ENCODE measurements around the gene CENPT. TPM values are rescaled to one million over a fixed set of nuclear protein-coding genes. Genes with fewer than 3 reads are reported as not detected.
"Not testable (repeated sequence)": the region's sequence is repeated elsewhere in the genome, so short reads cannot be mapped to it uniquely, and the experiment has no call there.

The CENPT gene
- polyA plus RNA-seq, 1 donor, result 51.7 TPM

GRCh38 chr16:67846320-67847063 is 1.0 kb downstream of the CENPT start, which contains the start of gene NUTF2:
TSS of gene NUTF2 (plus strand) at chr16:67846933. CDS start at chr16:67865131, 18,198 bp downstream.
- DNase-seq, result peak; percentile 97

- DNase-seq, result no peak
Measured at GRCh38 chr16:67846063-67846319, 1.5 kb downstream of the CENPT start.

- DNase-seq, result no peak
Measured at GRCh38 chr16:67845291-67846062, 2.0 kb downstream of the CENPT start.

- DNase-seq, result no peak
Measured at GRCh38 chr16:67844497-67844896, 3.0 kb downstream of the CENPT start.

- no peak for DNase-seq
Measured at GRCh38 chr16:67843343-67843765, 4.1 kb downstream of the CENPT start.

GRCh38 chr16:67842509-67843342 is 4.8 kb downstream of the CENPT start:
- no peak for DNase-seq

- peak; percentile 95 for DNase-seq
Measured at GRCh38 chr16:67841816-67842508, 5.5 kb downstream of the CENPT start, which contains the start of gene THAP11. TSS of gene THAP11 (plus strand) at chr16:67842320. CDS start at chr16:67842555, 235 bp downstream.

GRCh38 chr16:67841198-67841815 is 6.2 kb downstream of the CENPT start:
- no peak for DNase-seq

- DNase-seq, result no peak
Measured at GRCh38 chr16:67837811-67838210, 9.7 kb downstream of the CENPT start.

- not testable (repeated sequence) for DNase-seq
Measured at GRCh38 chr16:67837190-67837589, 10.3 kb downstream of the CENPT start.

- no peak for DNase-seq
Measured at GRCh38 chr16:67834242-67834614, 13.3 kb downstream of the CENPT start.

- peak; percentile 91 for DNase-seq
Measured at GRCh38 chr16:67833415-67834241, 13.9 kb downstream of the CENPT start.

GRCh38 chr16:67833030-67833414 is 14.5 kb downstream of the CENPT start:
- no peak for DNase-seq

GRCh38 chr16:67828651-67829050 is 18.8 kb downstream of the CENPT start:
- no peak for DNase-seq

GRCh38 chr16:67825906-67826305 is 21.6 kb downstream of the CENPT start:
- no peak for DNase-seq

- DNase-seq, result no peak
Measured at GRCh38 chr16:67825119-67825518, 22.4 kb downstream of the CENPT start.

GRCh38 chr16:67822511-67822910 is 25.0 kb downstream of the CENPT start:
- DNase-seq, result no peak

GRCh38 chr16:67820608-67821259 is 26.8 kb downstream of the CENPT start:
- DNase-seq, result no peak

- DNase-seq, result no peak
Measured at GRCh38 chr16:67814567-67814966, 32.9 kb downstream of the CENPT start.

- DNase-seq, result no peak
Measured at GRCh38 chr16:67811899-67812298, 35.6 kb downstream of the CENPT start.

All from left kidney (tissue), 2 donors.